ENCODE results near the gene TGFBR2. TPM values are rescaled to one million over a fixed set of nuclear protein-coding genes. Genes with fewer than 3 reads are reported as not detected.

The TGFBR2 gene
- total and polyA plus RNA-seq, 2 of the 13 experiments (the other 11 are each of a cell fraction or from before 2014, with no cell fraction given), result 82.2 to 187 TPM

- TF ChIP-seq KLF12 (CRISPR knock-in tag; IDR thresholded peaks at IDR 0.05; ENCODE audit: borderline replicate concordance) (0 out of 2 replicates have a peak, but pooled peaks have one; percentile 1), SRSF1 (optimal IDR thresholded peaks at IDR 0.05; ENCODE audit: low read depth, low read length) (peak; percentile 31), MIXL1 (CRISPR knock-in tag; IDR thresholded peaks at IDR 0.05) (peak; percentile 79; the same call in 1 of the 2 replicates), RCOR2 (CRISPR knock-in tag; IDR thresholded peaks at IDR 0.05) (peak; percentile 81; the same call in 1 of the 2 replicates), SCMH1 (CRISPR knock-in tag; IDR thresholded peaks at IDR 0.05; ENCODE audit: borderline replicate concordance) (no peak), ISL2 (CRISPR knock-in tag; IDR thresholded peaks at IDR 0.05) (peak; percentile 90), ZNF431 (CRISPR knock-in tag; IDR thresholded peaks at IDR 0.05; ENCODE audit: borderline replicate concordance, low read depth) (peak; percentile 97; the same call in 1 of the 2 replicates), ZNF704 (CRISPR knock-in tag; IDR thresholded peaks at IDR 0.05; ENCODE audit: borderline replicate concordance) (no peak), ZNF644 (CRISPR knock-in tag; IDR thresholded peaks at IDR 0.05; ENCODE audit: low read depth) (0 out of 2 replicates have a peak, but pooled peaks have one; percentile 20), ZNF556 (CRISPR knock-in tag; IDR thresholded peaks at IDR 0.05; ENCODE audit: borderline replicate concordance) (peak; percentile 93; the same call in 1 of the 2 replicates), DNMT1 (CRISPR knock-in tag; IDR thresholded peaks at IDR 0.05) (peak; percentile 96), ZNF766 (CRISPR knock-in tag; IDR thresholded peaks at IDR 0.05; ENCODE audit: borderline replicate concordance) (0 out of 2 replicates have a peak, but pooled peaks have one; percentile 25), REL (CRISPR knock-in tag; conservative IDR thresholded peaks at IDR 0.05) (no peak), NCOA5 (CRISPR knock-in tag; IDR thresholded peaks at IDR 0.05) (no peak), ZNF605 (CRISPR knock-in tag; IDR thresholded peaks at IDR 0.05) (peak; percentile 56), ZUFSP (CRISPR knock-in tag; IDR thresholded peaks at IDR 0.05; ENCODE audit: borderline replicate concordance) (no peak), ZNF850 (CRISPR knock-in tag; conservative IDR thresholded peaks at IDR 0.05) (no peak), GRHL1 (CRISPR knock-in tag; conservative IDR thresholded peaks at IDR 0.05) (no peak), MAFG (CRISPR knock-in tag; IDR thresholded peaks at IDR 0.05) (no peak; the same call in 1 of the 2 replicates), CEBPB (IDR thresholded peaks at IDR 0.05; ENCODE audit: borderline replicate concordance, low read depth, low read length) (no peak), LBX2 (CRISPR knock-in tag; IDR thresholded peaks at IDR 0.05; ENCODE audit: borderline replicate concordance) (no peak), ZNF816 (CRISPR knock-in tag; IDR thresholded peaks at IDR 0.05; ENCODE audit: borderline replicate concordance) (peak; percentile 75), FOXK1 (CRISPR knock-in tag; IDR thresholded peaks at IDR 0.05; ENCODE audit: borderline replicate concordance, low read depth) (peak; percentile 67)
Observed at GRCh38 chr3:30606301-30607031, at the start of gene TGFBR2 (continued).

Data from HepG2 (cell line).